K562 (cell line): ENCODE data around the gene NEB. TPM values are rescaled to one million over a fixed set of nuclear protein-coding genes. Genes with fewer than 3 reads are reported as not detected.

ENCODE experiments used
- BCOR ChIP-seq: fragments of 450-650 bp; IDR thresholded peaks from 2 replicates; pipeline ENCODE4 v1.6.1; 2016
- CHD1 ChIP-seq: fragments of 200-600 bp; sonication (generic); IDR thresholded peaks from one replicate; pipeline ENCODE4 v1.6.1; 2012; ENCODE audit warnings: mild to moderate bottlenecking, moderate library complexity, low read length, inconsistent platforms
- POLR2A ChIP-seq: fragments of 450-650 bp; conservative IDR thresholded peaks from 2 replicates; pipeline ENCODE4 v1.6.1; 2016
- RNF2 ChIP-seq: sonication (generic); IDR thresholded peaks from 2 replicates; pipeline ENCODE4 v1.6.1; 2016
- TRIM24 ChIP-seq, 2 experiments: fragments of 450-650 bp; IDR thresholded peaks; 2 replicates each; pipeline ENCODE4 v1.6.1; 2016
- ZBED1 ChIP-seq: IDR thresholded peaks from 2 replicates; pipeline ENCODE4 v1.6.1; 2014
- ZBTB17 ChIP-seq: fragments of 450-650 bp; formaldehyde crosslinking; IDR thresholded peaks from 2 replicates; pipeline ENCODE4 v1.4.0; 2020; ENCODE audit warnings: mild to moderate bottlenecking
- ZNF212 ChIP-seq: fragments of 450-650 bp; formaldehyde crosslinking; IDR thresholded peaks from 2 replicates; pipeline ENCODE4 v1.4.0; 2020; ENCODE audit warnings: mild to moderate bottlenecking
- polyA plus RNA-seq, 8 experiments: library from polyadenylated mRNA; depleted of rRNA in 4 of 8; stranded (reverse) in 5 of 8; unstranded in 3 of 8; fragments of >200 nt; fragmentation: Nextera tagmentation in 2 of 8; fragmentation: Illumina TruSeq in 1 of 8; extraction: Ambion mirVana in 2 of 8; extraction: Trizol in 1 of 8; gene quantifications; 2 replicates each; pipeline versions ENCODE4 v1.2.1 to v1.2.3, GENCODE V29; 2011 to 2014; ENCODE audit warnings: inconsistent platforms in 1 of 8, missing spikeins in 1 of 8
- total RNA-seq, 7 experiments: library from RNA; depleted of rRNA in 6 of 7; stranded (reverse); fragments of >200 nt in 6 of 7; fragmentation: Illumina TruSeq in 2 of 7; extraction: Trizol in 2 of 7; gene quantifications; 2 replicates each; pipeline versions ENCODE4 v1.2.1 to v1.2.3, GENCODE V29; 2011 to 2021; ENCODE audit warnings: low replicate concordance in 1 of 7
- TF ChIP-seq, protein P1 (sequence below): fragments of 450-650 bp; IDR thresholded peaks from 2 replicates; pipeline ENCODE4 v1.6.1; 2016; ENCODE audit warnings: mild to moderate bottlenecking, moderate library complexity
- TF ChIP-seq, protein P2 (sequence below): IDR thresholded peaks from 2 replicates; pipeline ENCODE4 v1.6.1; 2012; ENCODE audit warnings: low read depth, low read length, improper control_type of control experiment, borderline replicate concordance
- TF ChIP-seq, protein P3 (sequence below): fragments of 250-450 bp; sonication (Bioruptor Pico); IDR thresholded peaks from 2 replicates; pipeline ENCODE4 v1.8.0; 2021; ENCODE audit warnings: moderate library complexity, mild to moderate bottlenecking, inconsistent platforms
- TF ChIP-seq, protein P4 (sequence below), 2 experiments: fragments of 200-800 bp in 1 of 2; sonication (Bioruptor generic) in 1 of 2; sonication (generic) in 1 of 2; formaldehyde crosslinking in 1 of 2; IDR thresholded peaks in 1 of 2; conservative IDR thresholded peaks in 1 of 2; 2 replicates each; pipeline versions ENCODE4 v1.5.0 to v1.6.1; 2016 to 2020; ENCODE audit warnings: missing compliant biosample characterization in 1 of 2, missing genetic modification characterization in 1 of 2, missing genetic modification reagents in 1 of 2

NEB gene
- total and polyA plus RNA-seq, 9 of the 15 experiments (the other 6 are each of a cell fraction or from before 2014, with no cell fraction given) = 1.7 to 3.8 (median 2.9) TPM

DNA sequence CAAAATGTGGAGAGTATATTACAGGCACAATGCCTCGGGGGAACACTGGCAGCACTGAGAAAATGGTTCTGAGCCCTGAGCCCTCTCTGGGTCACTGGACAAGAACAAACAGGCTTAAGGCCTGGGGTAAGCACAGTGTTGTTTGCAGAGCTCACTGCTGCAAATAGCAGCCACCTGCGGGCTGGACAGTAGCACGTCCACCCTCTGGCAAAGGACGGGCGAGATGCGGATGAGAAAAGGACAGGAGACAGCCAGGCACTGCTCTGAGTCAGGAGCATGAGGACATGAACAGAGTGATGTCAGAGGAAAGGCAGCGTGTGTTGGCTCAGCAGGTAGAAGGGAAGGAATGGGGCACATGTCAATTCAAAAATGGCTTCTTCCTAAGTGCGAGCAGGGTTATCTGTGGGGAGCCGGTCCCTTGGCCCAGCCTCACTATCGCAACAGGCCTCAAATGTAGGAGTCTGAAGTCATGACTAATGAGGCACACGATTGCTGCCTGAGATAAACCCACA, 25.9 kb upstream of the NEB start (continued):
- TF ChIP-seq CHD1 (no peak), ZNF212 (CRISPR knock-in tag) (peak; percentile 67; the same call in 1 of the 2 replicates), BCOR (peak; percentile 29; the same call in 1 of the 2 replicates), ZBED1 (peak; percentile 100), POLR2A (peak; percentile 43; the same call in 1 of the 2 replicates), RNF2 (peak; percentile 35; the same call in 1 of the 2 replicates), TRIM24 (IDR thresholded peaks at IDR 0.05) (peak in 1 of 2 experiments; percentile 78; a peak in 2 of 4 replicates), ZBTB17 (CRISPR knock-in tag) (peak; percentile 90)
- TF ChIP-seq, protein P1, sequence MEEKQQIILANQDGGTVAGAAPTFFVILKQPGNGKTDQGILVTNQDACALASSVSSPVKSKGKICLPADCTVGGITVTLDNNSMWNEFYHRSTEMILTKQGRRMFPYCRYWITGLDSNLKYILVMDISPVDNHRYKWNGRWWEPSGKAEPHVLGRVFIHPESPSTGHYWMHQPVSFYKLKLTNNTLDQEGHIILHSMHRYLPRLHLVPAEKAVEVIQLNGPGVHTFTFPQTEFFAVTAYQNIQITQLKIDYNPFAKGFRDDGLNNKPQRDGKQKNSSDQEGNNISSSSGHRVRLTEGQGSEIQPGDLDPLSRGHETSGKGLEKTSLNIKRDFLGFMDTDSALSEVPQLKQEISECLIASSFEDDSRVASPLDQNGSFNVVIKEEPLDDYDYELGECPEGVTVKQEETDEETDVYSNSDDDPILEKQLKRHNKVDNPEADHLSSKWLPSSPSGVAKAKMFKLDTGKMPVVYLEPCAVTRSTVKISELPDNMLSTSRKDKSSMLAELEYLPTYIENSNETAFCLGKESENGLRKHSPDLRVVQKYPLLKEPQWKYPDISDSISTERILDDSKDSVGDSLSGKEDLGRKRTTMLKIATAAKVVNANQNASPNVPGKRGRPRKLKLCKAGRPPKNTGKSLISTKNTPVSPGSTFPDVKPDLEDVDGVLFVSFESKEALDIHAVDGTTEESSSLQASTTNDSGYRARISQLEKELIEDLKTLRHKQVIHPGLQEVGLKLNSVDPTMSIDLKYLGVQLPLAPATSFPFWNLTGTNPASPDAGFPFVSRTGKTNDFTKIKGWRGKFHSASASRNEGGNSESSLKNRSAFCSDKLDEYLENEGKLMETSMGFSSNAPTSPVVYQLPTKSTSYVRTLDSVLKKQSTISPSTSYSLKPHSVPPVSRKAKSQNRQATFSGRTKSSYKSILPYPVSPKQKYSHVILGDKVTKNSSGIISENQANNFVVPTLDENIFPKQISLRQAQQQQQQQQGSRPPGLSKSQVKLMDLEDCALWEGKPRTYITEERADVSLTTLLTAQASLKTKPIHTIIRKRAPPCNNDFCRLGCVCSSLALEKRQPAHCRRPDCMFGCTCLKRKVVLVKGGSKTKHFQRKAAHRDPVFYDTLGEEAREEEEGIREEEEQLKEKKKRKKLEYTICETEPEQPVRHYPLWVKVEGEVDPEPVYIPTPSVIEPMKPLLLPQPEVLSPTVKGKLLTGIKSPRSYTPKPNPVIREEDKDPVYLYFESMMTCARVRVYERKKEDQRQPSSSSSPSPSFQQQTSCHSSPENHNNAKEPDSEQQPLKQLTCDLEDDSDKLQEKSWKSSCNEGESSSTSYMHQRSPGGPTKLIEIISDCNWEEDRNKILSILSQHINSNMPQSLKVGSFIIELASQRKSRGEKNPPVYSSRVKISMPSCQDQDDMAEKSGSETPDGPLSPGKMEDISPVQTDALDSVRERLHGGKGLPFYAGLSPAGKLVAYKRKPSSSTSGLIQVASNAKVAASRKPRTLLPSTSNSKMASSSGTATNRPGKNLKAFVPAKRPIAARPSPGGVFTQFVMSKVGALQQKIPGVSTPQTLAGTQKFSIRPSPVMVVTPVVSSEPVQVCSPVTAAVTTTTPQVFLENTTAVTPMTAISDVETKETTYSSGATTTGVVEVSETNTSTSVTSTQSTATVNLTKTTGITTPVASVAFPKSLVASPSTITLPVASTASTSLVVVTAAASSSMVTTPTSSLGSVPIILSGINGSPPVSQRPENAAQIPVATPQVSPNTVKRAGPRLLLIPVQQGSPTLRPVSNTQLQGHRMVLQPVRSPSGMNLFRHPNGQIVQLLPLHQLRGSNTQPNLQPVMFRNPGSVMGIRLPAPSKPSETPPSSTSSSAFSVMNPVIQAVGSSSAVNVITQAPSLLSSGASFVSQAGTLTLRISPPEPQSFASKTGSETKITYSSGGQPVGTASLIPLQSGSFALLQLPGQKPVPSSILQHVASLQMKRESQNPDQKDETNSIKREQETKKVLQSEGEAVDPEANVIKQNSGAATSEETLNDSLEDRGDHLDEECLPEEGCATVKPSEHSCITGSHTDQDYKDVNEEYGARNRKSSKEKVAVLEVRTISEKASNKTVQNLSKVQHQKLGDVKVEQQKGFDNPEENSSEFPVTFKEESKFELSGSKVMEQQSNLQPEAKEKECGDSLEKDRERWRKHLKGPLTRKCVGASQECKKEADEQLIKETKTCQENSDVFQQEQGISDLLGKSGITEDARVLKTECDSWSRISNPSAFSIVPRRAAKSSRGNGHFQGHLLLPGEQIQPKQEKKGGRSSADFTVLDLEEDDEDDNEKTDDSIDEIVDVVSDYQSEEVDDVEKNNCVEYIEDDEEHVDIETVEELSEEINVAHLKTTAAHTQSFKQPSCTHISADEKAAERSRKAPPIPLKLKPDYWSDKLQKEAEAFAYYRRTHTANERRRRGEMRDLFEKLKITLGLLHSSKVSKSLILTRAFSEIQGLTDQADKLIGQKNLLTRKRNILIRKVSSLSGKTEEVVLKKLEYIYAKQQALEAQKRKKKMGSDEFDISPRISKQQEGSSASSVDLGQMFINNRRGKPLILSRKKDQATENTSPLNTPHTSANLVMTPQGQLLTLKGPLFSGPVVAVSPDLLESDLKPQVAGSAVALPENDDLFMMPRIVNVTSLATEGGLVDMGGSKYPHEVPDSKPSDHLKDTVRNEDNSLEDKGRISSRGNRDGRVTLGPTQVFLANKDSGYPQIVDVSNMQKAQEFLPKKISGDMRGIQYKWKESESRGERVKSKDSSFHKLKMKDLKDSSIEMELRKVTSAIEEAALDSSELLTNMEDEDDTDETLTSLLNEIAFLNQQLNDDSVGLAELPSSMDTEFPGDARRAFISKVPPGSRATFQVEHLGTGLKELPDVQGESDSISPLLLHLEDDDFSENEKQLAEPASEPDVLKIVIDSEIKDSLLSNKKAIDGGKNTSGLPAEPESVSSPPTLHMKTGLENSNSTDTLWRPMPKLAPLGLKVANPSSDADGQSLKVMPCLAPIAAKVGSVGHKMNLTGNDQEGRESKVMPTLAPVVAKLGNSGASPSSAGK = peak; percentile 85
- TF ChIP-seq, protein P2, sequence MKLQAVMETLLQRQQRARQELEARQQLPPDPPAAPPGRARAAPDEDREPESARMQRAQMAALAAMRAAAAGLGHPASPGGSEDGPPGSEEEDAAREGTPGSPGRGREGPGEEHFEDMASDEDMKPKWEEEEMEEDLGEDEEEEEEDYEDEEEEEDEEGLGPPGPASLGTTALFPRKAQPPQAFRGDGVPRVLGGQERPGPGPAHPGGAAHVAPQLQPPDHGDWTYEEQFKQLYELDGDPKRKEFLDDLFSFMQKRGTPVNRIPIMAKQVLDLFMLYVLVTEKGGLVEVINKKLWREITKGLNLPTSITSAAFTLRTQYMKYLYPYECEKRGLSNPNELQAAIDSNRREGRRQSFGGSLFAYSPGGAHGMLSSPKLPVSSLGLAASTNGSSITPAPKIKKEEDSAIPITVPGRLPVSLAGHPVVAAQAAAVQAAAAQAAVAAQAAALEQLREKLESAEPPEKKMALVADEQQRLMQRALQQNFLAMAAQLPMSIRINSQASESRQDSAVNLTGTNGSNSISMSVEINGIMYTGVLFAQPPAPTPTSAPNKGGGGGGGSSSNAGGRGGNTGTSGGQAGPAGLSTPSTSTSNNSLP = 0 out of 2 replicates have a peak, but pooled peaks have one; percentile 38
- TF ChIP-seq, protein P3, sequence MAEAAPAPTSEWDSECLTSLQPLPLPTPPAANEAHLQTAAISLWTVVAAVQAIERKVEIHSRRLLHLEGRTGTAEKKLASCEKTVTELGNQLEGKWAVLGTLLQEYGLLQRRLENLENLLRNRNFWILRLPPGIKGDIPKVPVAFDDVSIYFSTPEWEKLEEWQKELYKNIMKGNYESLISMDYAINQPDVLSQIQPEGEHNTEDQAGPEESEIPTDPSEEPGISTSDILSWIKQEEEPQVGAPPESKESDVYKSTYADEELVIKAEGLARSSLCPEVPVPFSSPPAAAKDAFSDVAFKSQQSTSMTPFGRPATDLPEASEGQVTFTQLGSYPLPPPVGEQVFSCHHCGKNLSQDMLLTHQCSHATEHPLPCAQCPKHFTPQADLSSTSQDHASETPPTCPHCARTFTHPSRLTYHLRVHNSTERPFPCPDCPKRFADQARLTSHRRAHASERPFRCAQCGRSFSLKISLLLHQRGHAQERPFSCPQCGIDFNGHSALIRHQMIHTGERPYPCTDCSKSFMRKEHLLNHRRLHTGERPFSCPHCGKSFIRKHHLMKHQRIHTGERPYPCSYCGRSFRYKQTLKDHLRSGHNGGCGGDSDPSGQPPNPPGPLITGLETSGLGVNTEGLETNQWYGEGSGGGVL (CRISPR knock-in tag) = no peak
- TF ChIP-seq, protein P4, sequence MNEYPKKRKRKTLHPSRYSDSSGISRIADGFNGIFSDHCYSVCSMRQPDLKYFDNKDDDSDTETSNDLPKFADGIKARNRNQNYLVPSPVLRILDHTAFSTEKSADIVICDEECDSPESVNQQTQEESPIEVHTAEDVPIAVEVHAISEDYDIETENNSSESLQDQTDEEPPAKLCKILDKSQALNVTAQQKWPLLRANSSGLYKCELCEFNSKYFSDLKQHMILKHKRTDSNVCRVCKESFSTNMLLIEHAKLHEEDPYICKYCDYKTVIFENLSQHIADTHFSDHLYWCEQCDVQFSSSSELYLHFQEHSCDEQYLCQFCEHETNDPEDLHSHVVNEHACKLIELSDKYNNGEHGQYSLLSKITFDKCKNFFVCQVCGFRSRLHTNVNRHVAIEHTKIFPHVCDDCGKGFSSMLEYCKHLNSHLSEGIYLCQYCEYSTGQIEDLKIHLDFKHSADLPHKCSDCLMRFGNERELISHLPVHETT (CRISPR knock-in tag; conservative IDR thresholded peaks at IDR 0.05 in 1 of 2, IDR thresholded peaks at IDR 0.05 in 1 of 2) = peak in 1 of 2 experiments; percentile 71; a peak in 2 of 4 replicates
